Tibial nerve (tissue), 4 donors: ENCODE results near the gene CERS1. TPM values are rescaled to one million over a fixed set of nuclear protein-coding genes. Genes with fewer than 3 reads are reported as not detected.

ENCODE experiments used
- DNase-seq, 2 donors: peaks; one replicate each; pipeline ENCODE4 v3.0.0-alpha.2; 2019; ENCODE audit warnings: low spot score in 2 of 2
- H3K27ac ChIP-seq, 4 donors: fragments of 200-600 bp; sonication (generic) in 3 of 4; one replicate each; pipeline ENCODE4 v1.5.1; 2017 to 2019; ENCODE audit warnings: mild to moderate bottlenecking in 1 of 4
- H3K27me3 ChIP-seq, 2 donors: fragments of 200-600 bp; sonication (generic) in 1 of 2; one replicate each; pipeline versions ENCODE4 v1.5.1 to v1.6.0; 2017 to 2019
- H3K36me3 ChIP-seq, 3 donors: fragments of 200-600 bp; sonication (generic); one replicate each; pipeline ENCODE4 v1.5.1; 2018 to 2019
- H3K4me1 ChIP-seq, 4 donors: fragments of 200-600 bp; sonication (generic) in 3 of 4; one replicate each; pipeline ENCODE4 v1.5.1; 2017 to 2019
- H3K4me3 ChIP-seq, 4 donors: fragments of 200-600 bp; sonication (generic) in 3 of 4; one replicate each; pipeline ENCODE4 v1.5.1; 2017 to 2019; ENCODE audit warnings: mild to moderate bottlenecking in 1 of 4, moderate library complexity in 1 of 4
- H3K9me3 ChIP-seq, 4 donors: fragments of 200-600 bp; sonication (generic) in 3 of 4; one replicate each; pipeline ENCODE4 v1.5.1; 2017 to 2019
- EP300 ChIP-seq, 2 donors: sonication (generic); formaldehyde crosslinking; IDR thresholded peaks; one replicate each; pipeline ENCODE4 v1.6.1; 2017; ENCODE audit warnings: antibody characterized with exemption in 2 of 2, mild to moderate bottlenecking in 1 of 2
- POLR2A ChIP-seq, 2 donors: fragments of 450-650 bp; IDR thresholded peaks; one replicate each; pipeline ENCODE4 v1.6.1; 2017; ENCODE audit warnings: antibody characterized with exemption in 2 of 2, mild to moderate bottlenecking in 2 of 2, moderate library complexity in 2 of 2
- WGBS, 2 donors: methylation state at CpG; one replicate each; pipeline ENCODE4 v1.1.5; 2018; 5-methylcytosine and 5-hydroxymethylcytosine counted together
- total RNA-seq, 4 donors: library from RNA; depleted of rRNA; stranded (reverse); fragments of >200 nt; gene quantifications; one replicate each; pipeline ENCODE4 v1.1.0, GENCODE V29; 2016
- TF ChIP-seq, protein P1 (sequence below), 5 experiments: fragments of 200-600 bp in 3 of 5; fragments of 450-650 bp in 2 of 5; sonication (generic) in 3 of 5; IDR thresholded peaks; one replicate each; pipeline ENCODE4 v1.5.1; 2016 to 2019; ENCODE audit warnings: antibody characterized with exemption in 5 of 5, mild to moderate bottlenecking in 3 of 5, moderate library complexity in 2 of 5

The CERS1 gene
- total RNA-seq, 4 donors from 2014 or later, result 7.0 to 14.9 (median 13.4) TPM

DNA sequence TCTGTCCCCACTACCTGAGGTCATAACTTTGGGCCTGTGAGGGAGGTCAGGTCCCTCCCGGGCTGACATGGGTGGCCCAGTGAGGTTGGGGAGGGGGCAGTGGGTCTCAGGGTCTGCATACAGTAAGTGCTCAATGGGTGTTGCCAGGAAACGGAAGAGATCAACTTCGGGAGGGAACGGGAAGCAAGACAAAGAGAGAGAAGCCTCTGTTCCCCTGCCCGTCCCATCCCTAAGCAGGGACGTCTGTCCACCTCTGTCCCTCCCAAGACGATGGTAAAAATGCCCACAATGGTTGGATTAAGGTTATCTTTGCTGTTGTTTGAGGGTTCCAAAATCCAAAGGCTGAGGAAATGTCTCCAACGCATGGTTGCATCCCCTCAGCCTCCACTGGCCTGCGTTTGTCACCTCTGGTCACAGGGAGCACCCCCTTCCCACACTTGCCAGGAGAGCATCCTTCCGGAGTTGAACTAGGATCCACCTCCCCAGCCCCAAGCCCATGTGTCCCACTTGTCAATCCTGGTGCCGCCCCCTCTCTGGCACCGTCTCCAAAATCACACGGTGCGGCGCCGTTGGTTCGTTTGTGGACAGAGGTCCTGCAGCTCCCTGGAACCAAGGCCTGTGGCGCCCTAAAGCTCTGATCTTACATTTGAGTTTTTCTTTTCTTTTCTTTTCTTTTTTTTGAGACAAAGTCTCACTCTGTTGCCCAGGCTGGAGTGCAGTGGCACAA, 45.8 kb upstream of the CERS1 start:
- 53 to 56% methylated on average over 18 of the region's 18 CpGs for whole genome bisulfite sequencing, 2 donors
- Histone ChIP-seq H3K4me1 (peaks cover 0 to 21% (median 2%) of the 10 kb centered on the region in 4 donors), H3K36me3 (peaks cover 0 to 25% (median 0%) of the 10 kb centered on the region in 3 donors), H3K27me3 (no peaks in the 10 kb centered on the region), H3K4me3 (peak overlapping the region in 2 of 4 donors; percentile 18 to 82), H3K27ac (peak overlapping the region in 3 of 4 donors; percentile 42 to 72 (median 64)), H3K9me3 (no peaks in the 10 kb centered on the region)
- DNase-seq, result no peak
- TF ChIP-seq, protein P1, sequence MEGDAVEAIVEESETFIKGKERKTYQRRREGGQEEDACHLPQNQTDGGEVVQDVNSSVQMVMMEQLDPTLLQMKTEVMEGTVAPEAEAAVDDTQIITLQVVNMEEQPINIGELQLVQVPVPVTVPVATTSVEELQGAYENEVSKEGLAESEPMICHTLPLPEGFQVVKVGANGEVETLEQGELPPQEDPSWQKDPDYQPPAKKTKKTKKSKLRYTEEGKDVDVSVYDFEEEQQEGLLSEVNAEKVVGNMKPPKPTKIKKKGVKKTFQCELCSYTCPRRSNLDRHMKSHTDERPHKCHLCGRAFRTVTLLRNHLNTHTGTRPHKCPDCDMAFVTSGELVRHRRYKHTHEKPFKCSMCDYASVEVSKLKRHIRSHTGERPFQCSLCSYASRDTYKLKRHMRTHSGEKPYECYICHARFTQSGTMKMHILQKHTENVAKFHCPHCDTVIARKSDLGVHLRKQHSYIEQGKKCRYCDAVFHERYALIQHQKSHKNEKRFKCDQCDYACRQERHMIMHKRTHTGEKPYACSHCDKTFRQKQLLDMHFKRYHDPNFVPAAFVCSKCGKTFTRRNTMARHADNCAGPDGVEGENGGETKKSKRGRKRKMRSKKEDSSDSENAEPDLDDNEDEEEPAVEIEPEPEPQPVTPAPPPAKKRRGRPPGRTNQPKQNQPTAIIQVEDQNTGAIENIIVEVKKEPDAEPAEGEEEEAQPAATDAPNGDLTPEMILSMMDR (IDR thresholded peaks at IDR 0.05), result no peak
- TF ChIP-seq POLR2A (IDR thresholded peaks at IDR 0.05), result no peak
- no peak for TF ChIP-seq EP300 (IDR thresholded peaks at IDR 0.05)

DNA sequence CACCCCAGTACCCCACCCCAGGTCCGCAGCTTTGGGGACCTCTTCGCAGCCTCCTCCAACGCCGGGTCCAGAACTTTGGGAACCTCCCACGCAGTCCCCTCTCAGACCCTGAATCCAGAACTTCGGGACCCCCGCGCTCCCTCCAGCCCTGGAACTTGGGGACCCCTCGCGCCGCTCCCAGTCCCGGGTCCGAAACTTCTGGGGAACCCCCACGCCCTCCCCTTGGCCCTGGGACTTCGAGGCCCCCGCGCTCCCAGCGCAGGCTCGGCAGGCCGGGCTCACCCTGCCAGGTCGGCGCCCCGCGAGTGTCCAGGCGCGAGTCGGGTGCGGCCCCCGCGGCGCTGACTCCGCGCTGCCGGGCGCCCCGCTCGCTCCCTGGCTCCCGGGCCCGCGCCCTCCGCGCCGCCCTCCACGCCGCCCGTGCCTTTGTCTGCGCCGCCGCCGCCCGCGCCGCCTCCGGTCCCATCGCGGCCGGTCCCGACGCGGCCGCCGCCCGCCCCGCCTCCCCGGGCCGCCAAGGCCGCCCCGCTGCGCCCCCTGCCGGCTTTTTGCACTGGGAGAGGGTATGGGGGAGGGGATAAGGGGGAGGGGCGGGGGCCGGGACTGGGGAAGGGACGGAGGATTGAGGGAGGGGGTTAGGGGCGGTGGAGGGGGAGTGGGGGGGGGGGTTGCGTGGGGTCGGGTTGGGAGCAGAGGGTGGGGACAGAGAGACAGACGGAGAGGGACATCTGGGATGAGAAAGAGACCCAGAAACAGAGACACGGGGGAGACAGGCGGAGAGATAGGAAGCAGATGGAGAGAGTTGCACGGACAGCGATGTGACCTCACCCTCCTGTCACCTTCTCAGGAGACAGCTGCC, 45.0 kb upstream of the CERS1 start, which contains the start of gene HOMER3:
Gene HOMER3 (minus strand): TSS at position 449 of the 859 bp plus-strand sequence. CDS start 2,235 bp downstream, outside the sequence.
- WGBS, 2 donors, result 1 to 3% methylated on average over 15 to 50 of the region's 81 CpGs
- peak; percentile 76 to 81 for DNase-seq

DNA sequence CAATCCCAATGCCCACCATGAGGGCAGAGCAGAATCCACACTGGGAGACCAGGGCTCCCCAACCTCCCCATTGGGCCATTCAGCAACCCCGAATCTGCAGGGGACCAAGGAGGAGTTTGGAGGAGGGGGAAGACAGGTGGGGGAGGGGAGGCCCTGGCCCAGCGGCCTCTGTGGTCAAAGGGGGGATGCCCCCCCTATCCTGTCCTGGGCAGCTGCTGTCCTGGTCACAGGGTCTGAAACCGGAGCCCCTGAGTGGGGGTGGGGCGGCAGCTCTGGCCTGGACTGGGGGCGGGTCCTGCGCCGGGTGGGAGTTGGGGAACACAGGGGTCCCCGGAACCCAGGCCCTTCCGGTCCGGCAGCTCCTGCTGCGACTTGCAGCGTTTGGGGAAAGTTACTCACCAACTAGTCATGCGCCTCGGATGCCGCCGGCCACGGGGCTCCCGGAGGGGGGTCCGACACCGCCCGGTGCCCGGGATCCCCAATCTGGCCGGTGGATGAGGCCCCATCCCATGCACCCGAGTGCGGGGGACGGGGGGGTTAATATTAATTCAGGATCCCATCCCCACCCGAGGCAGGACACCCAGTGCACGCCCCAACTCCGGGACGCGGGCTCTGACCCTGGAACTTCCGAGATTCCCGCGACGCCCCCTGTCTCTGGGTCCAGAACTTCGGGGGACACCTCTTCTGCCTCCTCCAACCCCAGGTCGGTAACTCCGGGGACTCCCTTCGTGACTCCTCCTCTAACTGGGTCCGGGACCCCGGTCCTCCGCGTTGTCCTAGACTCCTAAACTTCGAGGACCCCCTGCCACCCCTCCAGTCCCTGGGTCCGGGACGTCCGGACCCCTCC, 44.2 kb upstream of the CERS1 start:
- WGBS, 2 donors, result 1% methylated on average over 20 to 39 of the region's 47 CpGs
- no peaks in the 10 kb centered on the region for H3K27me3 ChIP-seq
- no peaks in the 10 kb centered on the region for H3K9me3 ChIP-seq
- H3K36me3 ChIP-seq, result peaks cover 0 to 38% (median 0%) of the 10 kb centered on the region in 3 donors
- peak overlapping the region; percentile 50 to 85 (median 81) for H3K27ac ChIP-seq
- H3K4me1 ChIP-seq, result peaks cover 0 to 21% (median 2%) of the 10 kb centered on the region in 4 donors
- peak overlapping the region; percentile 66 to 98 (median 78) for H3K4me3 ChIP-seq
- DNase-seq, result peak in 1 of 2 donors; percentile 27
- peak in 1 of 2 donors; percentile 53 for TF ChIP-seq EP300 (IDR thresholded peaks at IDR 0.05)
- no peak for TF ChIP-seq POLR2A (IDR thresholded peaks at IDR 0.05)

More for the DNA sequence above, 45.0 kb upstream of the CERS1 start, which contains the start of gene HOMER3:
- Histone ChIP-seq H3K27ac (peak within 1 kb of the TSS; percentile 50 to 85 (median 81)), H3K4me3 (peak within 1 kb of the TSS; percentile 66 to 98 (median 78)), H3K4me1 (peaks cover 0 to 21% (median 2%) of the 10 kb centered on the region in 4 donors), H3K36me3 (peaks cover 0 to 29% (median 0%) of the 10 kb centered on the region in 3 donors), H3K27me3 (no peaks in the 10 kb centered on the region), H3K9me3 (no peaks in the 10 kb centered on the region)
- TF ChIP-seq EP300 (IDR thresholded peaks at IDR 0.05), result no peak
- peak; percentile 37 to 59 for TF ChIP-seq POLR2A (IDR thresholded peaks at IDR 0.05)
- TF ChIP-seq, protein P1 (IDR thresholded peaks at IDR 0.05), result peak; percentile 25 to 87 (median 47)

DNA sequence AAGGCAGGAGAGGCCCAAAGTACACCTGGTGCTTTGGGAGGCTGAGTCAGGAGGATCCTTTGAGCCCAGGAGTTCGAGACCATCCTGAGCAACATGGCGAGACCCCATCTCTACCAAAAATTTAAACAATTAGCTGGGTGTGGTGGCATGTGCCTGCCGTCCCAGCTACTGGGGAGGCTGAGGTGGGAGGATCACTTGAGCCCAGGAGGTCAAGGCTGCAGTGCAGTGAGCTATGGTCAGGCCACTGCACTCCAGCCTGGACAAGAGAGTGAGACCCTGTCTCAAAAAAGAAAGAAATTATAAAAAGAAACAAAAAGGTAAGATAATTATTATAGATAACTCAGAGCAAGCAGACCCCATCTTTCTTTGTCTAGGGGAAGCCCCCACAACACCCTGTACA, 43.2 kb upstream of the CERS1 start:
- Histone ChIP-seq H3K4me3 (no peak overlapping the region), H3K36me3 (peaks cover 0 to 48% (median 0%) of the 10 kb centered on the region in 3 donors), H3K27me3 (no peaks in the 10 kb centered on the region), H3K9me3 (no peaks in the 10 kb centered on the region), H3K27ac (peak overlapping the region in 2 of 4 donors; percentile 84 to 85), H3K4me1 (peaks cover 0 to 21% (median 2%) of the 10 kb centered on the region in 4 donors)
- 84 to 91% methylated on average over 3 of the region's 3 CpGs for WGBS, 2 donors
- TF ChIP-seq, protein P1 (IDR thresholded peaks at IDR 0.05), result no peak
- TF ChIP-seq EP300 (IDR thresholded peaks at IDR 0.05) (no peak), POLR2A (IDR thresholded peaks at IDR 0.05) (no peak)
- no peak for DNase-seq

DNA sequence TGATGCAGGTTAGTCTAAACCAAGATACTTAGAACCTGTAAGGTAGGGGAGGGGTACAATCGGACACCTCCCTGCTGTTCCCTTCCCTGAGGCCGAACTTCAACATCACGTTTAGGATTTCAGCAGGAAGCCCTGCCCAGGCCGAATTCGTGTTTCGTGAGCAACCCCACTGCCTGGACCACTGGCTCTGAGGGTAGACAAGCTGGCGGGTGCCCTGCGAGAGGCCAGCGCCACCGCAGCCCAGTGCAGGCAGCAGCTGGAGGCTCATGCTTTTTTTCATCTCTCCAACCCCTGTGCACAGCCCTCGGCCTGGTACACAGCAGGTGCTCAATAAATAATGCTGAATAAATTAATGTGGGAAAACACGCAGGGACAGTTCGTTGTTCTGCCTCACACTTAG, 37.3 kb upstream of the CERS1 start:
- Histone ChIP-seq H3K4me3 (no peak overlapping the region), H3K27ac (no peak overlapping the region), H3K36me3 (peaks cover 0 to 91% (median 0%) of the 10 kb centered on the region in 3 donors), H3K9me3 (no peaks in the 10 kb centered on the region), H3K4me1 (peaks cover 0 to 16% (median 0%) of the 10 kb centered on the region in 4 donors), H3K27me3 (no peaks in the 10 kb centered on the region)
- no peak for DNase-seq
- no peak for TF ChIP-seq EP300 (IDR thresholded peaks at IDR 0.05)
- TF ChIP-seq POLR2A (IDR thresholded peaks at IDR 0.05), result no peak
- WGBS, 2 donors, result 85 to 89% methylated on average over 13 of the region's 13 CpGs
